B cell (primary cell): ENCODE data around the gene TNNI3K.

ENCODE experiments used
- EZH2 ChIP-seq: IDR thresholded peaks from 2 replicates; pipeline ENCODE4 v1.6.1; 2012; ENCODE audit warnings: borderline replicate concordance, low read depth, mild to moderate bottlenecking, moderate library complexity, low read length; ENCODE audit not compliant: insufficient read depth, poor library complexity, severe bottlenecking
- TF ChIP-seq, protein P1 (sequence below): fragments of 200-600 bp; IDR thresholded peaks from one replicate; pipeline ENCODE4 v1.8.0; 2022; ENCODE audit warnings: antibody characterized with exemption, mild to moderate bottlenecking

DNA sequence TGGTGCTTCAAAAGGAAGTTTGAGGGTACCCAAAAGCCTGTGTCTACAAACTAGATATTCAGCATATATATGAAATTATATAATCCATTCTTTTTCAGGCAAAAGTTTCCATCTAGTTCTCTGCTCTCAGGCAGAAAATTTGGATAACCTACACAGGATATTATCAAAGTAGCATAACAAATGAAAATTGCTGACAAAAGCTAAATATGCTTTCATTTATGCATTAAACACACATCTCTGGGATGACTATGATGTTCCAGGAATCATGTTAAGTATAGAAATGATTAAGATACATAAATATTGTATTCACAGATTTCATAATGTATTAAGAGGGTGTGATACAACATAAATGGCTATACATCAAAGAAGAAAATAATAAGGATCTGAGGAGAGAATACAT is 184.4 kb downstream of the TNNI3K start:
- TF ChIP-seq, protein P1, sequence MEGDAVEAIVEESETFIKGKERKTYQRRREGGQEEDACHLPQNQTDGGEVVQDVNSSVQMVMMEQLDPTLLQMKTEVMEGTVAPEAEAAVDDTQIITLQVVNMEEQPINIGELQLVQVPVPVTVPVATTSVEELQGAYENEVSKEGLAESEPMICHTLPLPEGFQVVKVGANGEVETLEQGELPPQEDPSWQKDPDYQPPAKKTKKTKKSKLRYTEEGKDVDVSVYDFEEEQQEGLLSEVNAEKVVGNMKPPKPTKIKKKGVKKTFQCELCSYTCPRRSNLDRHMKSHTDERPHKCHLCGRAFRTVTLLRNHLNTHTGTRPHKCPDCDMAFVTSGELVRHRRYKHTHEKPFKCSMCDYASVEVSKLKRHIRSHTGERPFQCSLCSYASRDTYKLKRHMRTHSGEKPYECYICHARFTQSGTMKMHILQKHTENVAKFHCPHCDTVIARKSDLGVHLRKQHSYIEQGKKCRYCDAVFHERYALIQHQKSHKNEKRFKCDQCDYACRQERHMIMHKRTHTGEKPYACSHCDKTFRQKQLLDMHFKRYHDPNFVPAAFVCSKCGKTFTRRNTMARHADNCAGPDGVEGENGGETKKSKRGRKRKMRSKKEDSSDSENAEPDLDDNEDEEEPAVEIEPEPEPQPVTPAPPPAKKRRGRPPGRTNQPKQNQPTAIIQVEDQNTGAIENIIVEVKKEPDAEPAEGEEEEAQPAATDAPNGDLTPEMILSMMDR, result no peak
- TF ChIP-seq EZH2, result no peak
